SK-N-SH (cell line): Measurements from ENCODE around the gene SLC6A3. TPM values are rescaled to one million over a fixed set of nuclear protein-coding genes. Genes with fewer than 3 reads are reported as not detected.

Experiments
- CTCF ChIA-PET: fragments of 300-600, 350-600 bp; formaldehyde crosslinking; extraction: SDS; loops from one replicate; lab custom pipeline; 2021; lab: Yijun Ruan, JAX
- POLR2A ChIA-PET: fragments of 350-600 bp; sonication (Branson Sonifier 250); formaldehyde crosslinking; extraction: SDS; loops from one replicate; lab custom pipeline; 2020; ENCODE audit warnings: antibody characterized with exemption, inconsistent platforms; lab: Yijun Ruan, JAX
- DNase-seq: peaks from one replicate; pipeline ENCODE4 v3.0.0; 2012
- H2AFZ ChIP-seq: fragments of 200-600 bp; sonication (generic); 2 replicates; pipeline ENCODE4 v1.8.1; 2016; ENCODE audit warnings: antibody characterized with exemption, mild to moderate bottlenecking, low read depth
- H3F3A ChIP-seq: fragments of 200-600 bp; sonication (generic); replicated peaks from 2 replicates; pipeline ENCODE3; 2016; ENCODE audit warnings: antibody characterized with exemption, mild to moderate bottlenecking; ENCODE audit not compliant: insufficient read depth
- H3K27ac ChIP-seq, 2 experiments: fragments of 200-500 bp in 1 of 2; fragments of 200-600 bp in 1 of 2; sonication (Bioruptor generic) in 1 of 2; sonication (generic), shearing (Covaris generic) in 1 of 2; 2 replicates each; pipeline versions ENCODE4 v1.5.1 to v1.6.1; 2014 to 2016; ENCODE audit warnings: low read depth in 2 of 2, inconsistent platforms in 1 of 2, low read length in 1 of 2, mild to moderate bottlenecking in 1 of 2, mixed read lengths in 1 of 2
- H3K27me3 ChIP-seq: fragments of 200-600 bp; sonication (generic), shearing (Covaris generic); 2 replicates; pipeline ENCODE4 v1.6.1; 2016; ENCODE audit warnings: mixed run types; ENCODE audit not compliant: insufficient read depth
- H3K36me3 ChIP-seq, 2 experiments: fragments of 200-500 bp in 1 of 2; fragments of 200-600 bp in 1 of 2; sonication (Bioruptor generic) in 1 of 2; sonication (generic) in 1 of 2; replicated peaks in 1 of 2; 2 replicates each; pipeline versions ENCODE3 to v1.5.1; 2014 to 2016; ENCODE audit warnings: low read length in 1 of 2, mild to moderate bottlenecking in 1 of 2; ENCODE audit not compliant: insufficient read depth in 2 of 2, control insufficient read depth in 1 of 2
- H3K4me1 ChIP-seq, 2 experiments: fragments of 200-500 bp in 1 of 2; fragments of 200-600 bp in 1 of 2; sonication (Bioruptor generic) in 1 of 2; sonication (generic), shearing (Covaris generic) in 1 of 2; 2 replicates each; pipeline versions ENCODE4 v1.5.1 to v1.6.1; 2014 to 2016; ENCODE audit warnings: low read depth in 1 of 2, low read length in 1 of 2, mixed run types in 1 of 2; ENCODE audit not compliant: insufficient read depth in 2 of 2, control insufficient read depth in 1 of 2
- H3K4me2 ChIP-seq: fragments of 200-600 bp; sonication (generic), shearing (Covaris generic); 2 replicates; pipeline ENCODE4 v1.6.1; 2017; ENCODE audit warnings: mixed run types
- H3K4me3 ChIP-seq, 2 experiments: fragments of 200-500 bp in 1 of 2; fragments of 200-600 bp in 1 of 2; sonication (Bioruptor generic) in 1 of 2; sonication (generic), shearing (Covaris generic) in 1 of 2; 2 replicates each; pipeline versions ENCODE4 v1.5.1 to v1.8.1; 2014 to 2016; ENCODE audit warnings: low read depth in 2 of 2, inconsistent platforms in 1 of 2, low read length in 1 of 2, mild to moderate bottlenecking in 1 of 2, mixed read lengths in 1 of 2, moderate library complexity in 1 of 2
- H3K79me2 ChIP-seq: fragments of 200-600 bp; sonication (generic); 2 replicates; pipeline ENCODE4 v1.8.1; 2017; ENCODE audit warnings: mild to moderate bottlenecking; ENCODE audit not compliant: insufficient read depth
- H3K9ac ChIP-seq: fragments of 200-600 bp; sonication (generic); 2 replicates; pipeline ENCODE4 v1.6.1; 2017; ENCODE audit warnings: mixed run types
- H3K9me2 ChIP-seq: fragments of 200-600 bp; sonication (generic); 2 replicates; pipeline ENCODE4 v1.6.1; 2017; ENCODE audit warnings: mixed run types
- H3K9me3 ChIP-seq: fragments of 200-600 bp; sonication (generic); 2 replicates; pipeline ENCODE4 v1.6.1; 2017; ENCODE audit warnings: mixed run types, mild to moderate bottlenecking, moderate library complexity
- H4K20me1 ChIP-seq: fragments of 200-600 bp; sonication (generic); 2 replicates; pipeline ENCODE4 v1.6.1; 2017; ENCODE audit warnings: mild to moderate bottlenecking, mixed run types; ENCODE audit not compliant: insufficient read depth
- ELF1 ChIP-seq: IDR thresholded peaks from 2 replicates; pipeline ENCODE4 v1.4.0; 2012
- EZH2phosphoT487 ChIP-seq: fragments of 200-600 bp; sonication (generic); IDR thresholded peaks from 2 replicates; pipeline ENCODE4 v1.6.1; 2017; ENCODE audit warnings: low read depth, mixed run types, mild to moderate bottlenecking, antibody characterized with exemption, moderate library complexity, borderline replicate concordance
- FOXJ3 ChIP-seq: sonication (generic); formaldehyde crosslinking; IDR thresholded peaks from 2 replicates; pipeline ENCODE4 v1.5.1; 2020; ENCODE audit warnings: mild to moderate bottlenecking, missing genetic modification reagents
- GATA2 ChIP-seq: sonication (generic); formaldehyde crosslinking; IDR thresholded peaks from 2 replicates; pipeline ENCODE4 v1.5.0; 2020; ENCODE audit warnings: mild to moderate bottlenecking, missing genetic modification reagents
- NFIC ChIP-seq: IDR thresholded peaks from 2 replicates; pipeline ENCODE4 v1.4.0; 2012; ENCODE audit warnings: borderline replicate concordance
- RCOR1 ChIP-seq: fragments of 150-350 bp; IDR thresholded peaks from 2 replicates; pipeline ENCODE4 v1.6.1; 2017; ENCODE audit warnings: antibody characterized with exemption, low read length
- WGBS: methylation state at CpG from one replicate; pipeline ENCODE4 v1.1.6; 2017; ENCODE audit warnings: low lambda C conversion rate; 5-methylcytosine and 5-hydroxymethylcytosine counted together
- polyA plus RNA-seq, 3 experiments: library from polyadenylated mRNA; depleted of rRNA; stranded (reverse); fragments of >200 nt; gene quantifications; 2 replicates each; pipeline ENCODE4 v1.2.3, GENCODE V29; 2012
- TF ChIP-seq, protein P1 (sequence below): IDR thresholded peaks from 2 replicates; pipeline ENCODE4; 2012
- TF ChIP-seq, protein P2 (sequence below): IDR thresholded peaks from 2 replicates; pipeline ENCODE4 v1.6.1; 2012; ENCODE audit warnings: mild to moderate bottlenecking, low read depth, low read length, moderate library complexity
- TF ChIP-seq, protein P3 (sequence below): fragments of 150-350 bp; IDR thresholded peaks from 2 replicates; pipeline ENCODE4 v1.6.1; 2016; ENCODE audit warnings: mild to moderate bottlenecking, low read depth, low read length
- TF ChIP-seq, protein P4 (sequence below): IDR thresholded peaks from 2 replicates; pipeline ENCODE4 v1.4.0; 2012; ENCODE audit warnings: low read depth, borderline replicate concordance
- TF ChIP-seq, protein P5 (sequence below): fragments of 150-350 bp; IDR thresholded peaks from 2 replicates; pipeline ENCODE4 v1.6.1; 2017; ENCODE audit warnings: antibody characterized with exemption, low read length, low read depth, borderline replicate concordance
- TF ChIP-seq, protein P6 (sequence below): fragments of 200-600 bp; sonication (generic); IDR thresholded peaks from 2 replicates; pipeline ENCODE4 v1.6.1; 2017; ENCODE audit warnings: antibody characterized with exemption, mild to moderate bottlenecking, moderate library complexity

Gene SLC6A3
- polyA plus RNA-seq, 1 of the 3 experiments (the other 2 are of a cell fraction), result not detected

DNA sequence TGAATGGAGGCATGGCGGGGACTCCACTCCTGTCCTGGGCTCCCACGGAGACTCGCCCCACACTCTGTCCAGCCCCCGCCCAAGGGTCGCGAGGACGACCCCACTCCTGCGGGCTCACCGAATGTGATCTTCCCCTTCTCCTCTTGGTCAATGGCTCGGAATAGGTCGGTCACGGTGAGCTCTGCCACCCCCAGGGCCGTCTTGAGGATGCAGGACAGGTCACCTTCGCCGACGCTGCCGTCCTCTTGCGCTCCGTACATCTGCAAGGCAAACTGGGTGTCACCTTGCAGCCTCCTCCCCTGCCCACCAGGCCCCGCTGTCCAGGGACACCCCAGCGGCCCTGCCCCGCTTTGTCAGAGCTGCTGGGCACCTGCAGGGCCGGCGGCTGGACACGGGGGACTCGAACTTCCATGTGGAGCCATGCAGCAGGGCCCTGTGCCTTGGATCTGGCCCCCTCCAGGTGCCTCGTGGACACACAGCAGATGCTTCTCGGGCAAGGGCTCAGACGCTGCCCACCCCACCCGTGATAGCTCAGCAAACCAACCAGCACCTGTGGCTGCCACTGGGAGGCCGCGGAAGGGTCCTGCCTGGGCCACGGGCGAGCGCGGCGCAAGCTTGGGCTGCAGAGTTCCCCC, 21.5 kb upstream of the SLC6A3 start:
- Histone ChIP-seq H3K9me2 (no peaks in the 10 kb centered on the region), H3K27me3 (no peaks in the 10 kb centered on the region), H4K20me1 (0 out of 2 replicates have a peak, but pooled peaks cover 8% of the 10 kb centered on the region), H3K9me3 (no peaks in the 10 kb centered on the region), H3K36me3 (peaks cover 9 to 23% of the 10 kb centered on the region in 2 experiments), H3K4me2 (no peak overlapping the region), H3K9ac (no peak overlapping the region), H3K79me2 (no peaks in the 10 kb centered on the region), H3F3A (peaks cover 22% of the 10 kb centered on the region), H3K4me3 (no peak overlapping the region), H3K27ac (no peak overlapping the region), H2AFZ (no peak overlapping the region), H3K4me1 (peaks cover 7 to 8% of the 10 kb centered on the region in 2 experiments; a peak in 2 of 4 replicates)
- ChIA-PET POLR2A (no interaction called here), CTCF (interaction anchor here (0.5 to 1.9 kb wide), 3 partner anchors 12 to 797 kb away, joined by 3 to 6 read pairs (median 3); no protein-coding TSS in a partner anchor)
- WGBS, result over 99% methylated on average over 23 of the region's 37 CpGs
- DNase-seq, result no peak
- TF ChIP-seq, protein P1, sequence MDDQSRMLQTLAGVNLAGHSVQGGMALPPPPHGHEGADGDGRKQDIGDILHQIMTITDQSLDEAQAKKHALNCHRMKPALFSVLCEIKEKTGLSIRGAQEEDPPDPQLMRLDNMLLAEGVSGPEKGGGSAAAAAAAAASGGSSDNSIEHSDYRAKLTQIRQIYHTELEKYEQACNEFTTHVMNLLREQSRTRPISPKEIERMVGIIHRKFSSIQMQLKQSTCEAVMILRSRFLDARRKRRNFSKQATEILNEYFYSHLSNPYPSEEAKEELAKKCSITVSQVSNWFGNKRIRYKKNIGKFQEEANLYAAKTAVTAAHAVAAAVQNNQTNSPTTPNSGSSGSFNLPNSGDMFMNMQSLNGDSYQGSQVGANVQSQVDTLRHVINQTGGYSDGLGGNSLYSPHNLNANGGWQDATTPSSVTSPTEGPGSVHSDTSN, result no peak
- TF ChIP-seq FOXJ3 (CRISPR knock-in tag), result no peak
- TF ChIP-seq RCOR1, result no peak
- no peak for TF ChIP-seq EZH2phosphoT487
- TF ChIP-seq ELF1, result no peak
- TF ChIP-seq, protein P2, sequence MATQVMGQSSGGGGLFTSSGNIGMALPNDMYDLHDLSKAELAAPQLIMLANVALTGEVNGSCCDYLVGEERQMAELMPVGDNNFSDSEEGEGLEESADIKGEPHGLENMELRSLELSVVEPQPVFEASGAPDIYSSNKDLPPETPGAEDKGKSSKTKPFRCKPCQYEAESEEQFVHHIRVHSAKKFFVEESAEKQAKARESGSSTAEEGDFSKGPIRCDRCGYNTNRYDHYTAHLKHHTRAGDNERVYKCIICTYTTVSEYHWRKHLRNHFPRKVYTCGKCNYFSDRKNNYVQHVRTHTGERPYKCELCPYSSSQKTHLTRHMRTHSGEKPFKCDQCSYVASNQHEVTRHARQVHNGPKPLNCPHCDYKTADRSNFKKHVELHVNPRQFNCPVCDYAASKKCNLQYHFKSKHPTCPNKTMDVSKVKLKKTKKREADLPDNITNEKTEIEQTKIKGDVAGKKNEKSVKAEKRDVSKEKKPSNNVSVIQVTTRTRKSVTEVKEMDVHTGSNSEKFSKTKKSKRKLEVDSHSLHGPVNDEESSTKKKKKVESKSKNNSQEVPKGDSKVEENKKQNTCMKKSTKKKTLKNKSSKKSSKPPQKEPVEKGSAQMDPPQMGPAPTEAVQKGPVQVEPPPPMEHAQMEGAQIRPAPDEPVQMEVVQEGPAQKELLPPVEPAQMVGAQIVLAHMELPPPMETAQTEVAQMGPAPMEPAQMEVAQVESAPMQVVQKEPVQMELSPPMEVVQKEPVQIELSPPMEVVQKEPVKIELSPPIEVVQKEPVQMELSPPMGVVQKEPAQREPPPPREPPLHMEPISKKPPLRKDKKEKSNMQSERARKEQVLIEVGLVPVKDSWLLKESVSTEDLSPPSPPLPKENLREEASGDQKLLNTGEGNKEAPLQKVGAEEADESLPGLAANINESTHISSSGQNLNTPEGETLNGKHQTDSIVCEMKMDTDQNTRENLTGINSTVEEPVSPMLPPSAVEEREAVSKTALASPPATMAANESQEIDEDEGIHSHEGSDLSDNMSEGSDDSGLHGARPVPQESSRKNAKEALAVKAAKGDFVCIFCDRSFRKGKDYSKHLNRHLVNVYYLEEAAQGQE, result no peak
- no peak for TF ChIP-seq GATA2 (CRISPR knock-in tag)
- TF ChIP-seq, protein P3, sequence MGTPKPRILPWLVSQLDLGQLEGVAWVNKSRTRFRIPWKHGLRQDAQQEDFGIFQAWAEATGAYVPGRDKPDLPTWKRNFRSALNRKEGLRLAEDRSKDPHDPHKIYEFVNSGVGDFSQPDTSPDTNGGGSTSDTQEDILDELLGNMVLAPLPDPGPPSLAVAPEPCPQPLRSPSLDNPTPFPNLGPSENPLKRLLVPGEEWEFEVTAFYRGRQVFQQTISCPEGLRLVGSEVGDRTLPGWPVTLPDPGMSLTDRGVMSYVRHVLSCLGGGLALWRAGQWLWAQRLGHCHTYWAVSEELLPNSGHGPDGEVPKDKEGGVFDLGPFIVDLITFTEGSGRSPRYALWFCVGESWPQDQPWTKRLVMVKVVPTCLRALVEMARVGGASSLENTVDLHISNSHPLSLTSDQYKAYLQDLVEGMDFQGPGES, result no peak
- TF ChIP-seq, protein P4, sequence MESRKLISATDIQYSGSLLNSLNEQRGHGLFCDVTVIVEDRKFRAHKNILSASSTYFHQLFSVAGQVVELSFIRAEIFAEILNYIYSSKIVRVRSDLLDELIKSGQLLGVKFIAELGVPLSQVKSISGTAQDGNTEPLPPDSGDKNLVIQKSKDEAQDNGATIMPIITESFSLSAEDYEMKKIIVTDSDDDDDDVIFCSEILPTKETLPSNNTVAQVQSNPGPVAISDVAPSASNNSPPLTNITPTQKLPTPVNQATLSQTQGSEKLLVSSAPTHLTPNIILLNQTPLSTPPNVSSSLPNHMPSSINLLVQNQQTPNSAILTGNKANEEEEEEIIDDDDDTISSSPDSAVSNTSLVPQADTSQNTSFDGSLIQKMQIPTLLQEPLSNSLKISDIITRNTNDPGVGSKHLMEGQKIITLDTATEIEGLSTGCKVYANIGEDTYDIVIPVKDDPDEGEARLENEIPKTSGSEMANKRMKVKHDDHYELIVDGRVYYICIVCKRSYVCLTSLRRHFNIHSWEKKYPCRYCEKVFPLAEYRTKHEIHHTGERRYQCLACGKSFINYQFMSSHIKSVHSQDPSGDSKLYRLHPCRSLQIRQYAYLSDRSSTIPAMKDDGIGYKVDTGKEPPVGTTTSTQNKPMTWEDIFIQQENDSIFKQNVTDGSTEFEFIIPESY, result no peak
- no peak for TF ChIP-seq NFIC
- TF ChIP-seq, protein P5, sequence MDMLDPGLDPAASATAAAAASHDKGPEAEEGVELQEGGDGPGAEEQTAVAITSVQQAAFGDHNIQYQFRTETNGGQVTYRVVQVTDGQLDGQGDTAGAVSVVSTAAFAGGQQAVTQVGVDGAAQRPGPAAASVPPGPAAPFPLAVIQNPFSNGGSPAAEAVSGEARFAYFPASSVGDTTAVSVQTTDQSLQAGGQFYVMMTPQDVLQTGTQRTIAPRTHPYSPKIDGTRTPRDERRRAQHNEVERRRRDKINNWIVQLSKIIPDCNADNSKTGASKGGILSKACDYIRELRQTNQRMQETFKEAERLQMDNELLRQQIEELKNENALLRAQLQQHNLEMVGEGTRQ, result no peak
- TF ChIP-seq, protein P6, sequence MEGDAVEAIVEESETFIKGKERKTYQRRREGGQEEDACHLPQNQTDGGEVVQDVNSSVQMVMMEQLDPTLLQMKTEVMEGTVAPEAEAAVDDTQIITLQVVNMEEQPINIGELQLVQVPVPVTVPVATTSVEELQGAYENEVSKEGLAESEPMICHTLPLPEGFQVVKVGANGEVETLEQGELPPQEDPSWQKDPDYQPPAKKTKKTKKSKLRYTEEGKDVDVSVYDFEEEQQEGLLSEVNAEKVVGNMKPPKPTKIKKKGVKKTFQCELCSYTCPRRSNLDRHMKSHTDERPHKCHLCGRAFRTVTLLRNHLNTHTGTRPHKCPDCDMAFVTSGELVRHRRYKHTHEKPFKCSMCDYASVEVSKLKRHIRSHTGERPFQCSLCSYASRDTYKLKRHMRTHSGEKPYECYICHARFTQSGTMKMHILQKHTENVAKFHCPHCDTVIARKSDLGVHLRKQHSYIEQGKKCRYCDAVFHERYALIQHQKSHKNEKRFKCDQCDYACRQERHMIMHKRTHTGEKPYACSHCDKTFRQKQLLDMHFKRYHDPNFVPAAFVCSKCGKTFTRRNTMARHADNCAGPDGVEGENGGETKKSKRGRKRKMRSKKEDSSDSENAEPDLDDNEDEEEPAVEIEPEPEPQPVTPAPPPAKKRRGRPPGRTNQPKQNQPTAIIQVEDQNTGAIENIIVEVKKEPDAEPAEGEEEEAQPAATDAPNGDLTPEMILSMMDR, result no peak
